HL-60/S4 treated with phorbol 12-myristate 13-acetate at 8.2 ng/mL for 4 days and 3 days (cell line): ENCODE results near the gene PSME3.

Experiments
- in situ Hi-C: fragments of 300-500 bp; cut with MboI; formaldehyde crosslinking; loops from 2 replicates; pipeline ENCODE4 v1.15.0; 2022; ENCODE audit warnings: low sequenced_read_pairs

The PSME3 gene

GRCh38 chr17:42832934-42833766, at the start of gene PSME3:
TSS of gene PSME3 (plus strand) at chr17:42833397. CDS start at chr17:42833632, 235 bp downstream.
- in situ Hi-C loops, result no loop called here

- in situ Hi-C loops, result no loop called here
These were observed 49.4 kb upstream of the PSME3 start for GRCh38 chr17:42783791-42784138.

GRCh38 chr17:42784409-42784808, 48.8 kb upstream of the PSME3 start:
- in situ Hi-C loops, result no loop called here

GRCh38 chr17:42784811-42785592, 48.2 kb upstream of the PSME3 start:
- in situ Hi-C loops, result no loop called here

- in situ Hi-C loops, result no loop called here
These were observed 45.9 kb upstream of the PSME3 start for GRCh38 chr17:42787266-42787665.

- in situ Hi-C loops, result no loop called here
These were observed 41.2 kb upstream of the PSME3 start for GRCh38 chr17:42791948-42792347.

- in situ Hi-C loops, result no loop called here
These were observed 40.7 kb upstream of the PSME3 start for GRCh38 chr17:42792545-42792944.

- in situ Hi-C loops, result no loop called here
These were observed 38.1 kb upstream of the PSME3 start for GRCh38 chr17:42795061-42795460.

- in situ Hi-C loops, result no loop called here
These were observed 37.7 kb upstream of the PSME3 start for GRCh38 chr17:42795465-42795864.

- in situ Hi-C loops, result no loop called here
These were observed 37.0 kb upstream of the PSME3 start for GRCh38 chr17:42796066-42796758.

- in situ Hi-C loops, result no loop called here
These were observed 35.9 kb upstream of the PSME3 start for GRCh38 chr17:42797067-42798007.

- in situ Hi-C loops, result no loop called here
These were observed 35.2 kb upstream of the PSME3 start for GRCh38 chr17:42798011-42798382.

- in situ Hi-C loops, result no loop called here
These were observed 34.5 kb upstream of the PSME3 start, which contains the start of the genes CNTD1 and COA3 for GRCh38 chr17:42798383-42799380. TSS of gene CNTD1 (plus strand) at chr17:42798861. CDS start at chr17:42799068, 207 bp downstream. TSS of gene COA3 (minus strand) at chr17:42798704. CDS start at chr17:42798681, 23 bp downstream.

GRCh38 chr17:42803074-42803883, 29.9 kb upstream of the PSME3 start:
- in situ Hi-C loops, result no loop called here

- in situ Hi-C loops, result no loop called here
These were observed 28.3 kb upstream of the PSME3 start for GRCh38 chr17:42804918-42805367.

GRCh38 chr17:42806249-42806648, 26.9 kb upstream of the PSME3 start:
- in situ Hi-C loops, result no loop called here

GRCh38 chr17:42809250-42809649, 23.9 kb upstream of the PSME3 start:
- in situ Hi-C loops, result no loop called here
